ENCODE data around the gene C1GALT1. TPM values are rescaled to one million over a fixed set of nuclear protein-coding genes. Genes with fewer than 3 reads are reported as not detected.

The C1GALT1 gene
- total and polyA plus RNA-seq, 12 donors, result 6.2 to 31.9 (median 19.7) TPM

- Histone ChIP-seq H3K27ac (peak overlapping the region in 4 of 10 donors; percentile 3 to 54 (median 44)), H3K4me1 (peaks cover 0 to 35% (median 14%) of the 10 kb centered on the region in 9 donors), H3K27me3 (no peaks in the 10 kb centered on the region), H3K36me3 (no peaks in the 10 kb centered on the region), H3K4me3 (no peak overlapping the region), H3K9me3 (peaks cover 0 to 39% (median 0%) of the 10 kb centered on the region in 11 donors)
- no peak for TF ChIP-seq CTCF (IDR thresholded peaks at IDR 0.05)
- intact Hi-C loops (cut with DNase I), result no loop called here
- ATAC-seq (peak in 5 of 8 donors; percentile 41 to 68 (median 50)), DNase-seq (no peak)
- WGBS, 2 donors, result 60 to 65% methylated on average over 15 of the region's 15 CpGs
Measured at GRCh38 chr7:7201578-7202374, 19.4 kb downstream of the C1GALT1 start.

GRCh38 chr7:7202375-7202720 lies 20.0 kb downstream of the C1GALT1 start:
- peaks cover 0 to 39% (median 0%) of the 10 kb centered on the region in 11 donors for H3K9me3 ChIP-seq
- no peak for TF ChIP-seq CTCF (IDR thresholded peaks at IDR 0.05)
- peaks cover 0 to 35% (median 14%) of the 10 kb centered on the region in 9 donors for H3K4me1 ChIP-seq
- peak overlapping the region in 2 of 10 donors; percentile 46 to 54 for H3K27ac ChIP-seq
- H3K36me3 ChIP-seq, result no peaks in the 10 kb centered on the region
- DNase-seq (no peak), ATAC-seq (no peak)
- intact Hi-C loops (cut with DNase I), result no loop called here
- H3K4me3 ChIP-seq, result no peak overlapping the region
- no peaks in the 10 kb centered on the region for H3K27me3 ChIP-seq
- WGBS, 2 donors, result 55 to 76% methylated on average over 1 of the region's 1 CpG

GRCh38 chr7:7203813-7204575 lies 21.6 kb downstream of the C1GALT1 start:
- no peaks in the 10 kb centered on the region for H3K27me3 ChIP-seq
- no peaks in the 10 kb centered on the region for H3K36me3 ChIP-seq
- TF ChIP-seq CTCF (IDR thresholded peaks at IDR 0.05), result no peak
- H3K4me3 ChIP-seq, result no peak overlapping the region
- no peak for ATAC-seq
- intact Hi-C loops (cut with DNase I), result no loop called here
- DNase-seq, result no peak
- 92 to 96% methylated on average over 1 of the region's 1 CpG for WGBS, 2 donors
- H3K27ac ChIP-seq, result no peak overlapping the region
- peaks cover 0 to 39% (median 0%) of the 10 kb centered on the region in 11 donors for H3K9me3 ChIP-seq
- H3K4me1 ChIP-seq, result peaks cover 0 to 35% (median 14%) of the 10 kb centered on the region in 9 donors

GRCh38 chr7:7207876-7208275 lies 25.5 kb downstream of the C1GALT1 start:
- 96 to 98% methylated on average over 4 of the region's 4 CpGs for WGBS, 2 donors
- no peak for TF ChIP-seq CTCF (IDR thresholded peaks at IDR 0.05)

More at GRCh38 chr7:7207876-7208275, 25.5 kb downstream of the C1GALT1 start:
- Histone ChIP-seq H3K36me3 (peaks cover 0 to 4% (median 0%) of the 10 kb centered on the region in 9 donors), H3K4me3 (no peak overlapping the region), H3K4me1 (peaks cover 0 to 15% (median 0%) of the 10 kb centered on the region in 9 donors), H3K27ac (no peak overlapping the region), H3K9me3 (peaks cover 0 to 26% (median 0%) of the 10 kb centered on the region in 11 donors), H3K27me3 (no peaks in the 10 kb centered on the region)
- DNase-seq, result no peak
- intact Hi-C loops (cut with DNase I), result no loop called here
- no peak for ATAC-seq

All from heart right ventricle (tissue), 16 donors.